ENCODE results near the gene ARHGEF19.

The ARHGEF19 gene

DNA sequence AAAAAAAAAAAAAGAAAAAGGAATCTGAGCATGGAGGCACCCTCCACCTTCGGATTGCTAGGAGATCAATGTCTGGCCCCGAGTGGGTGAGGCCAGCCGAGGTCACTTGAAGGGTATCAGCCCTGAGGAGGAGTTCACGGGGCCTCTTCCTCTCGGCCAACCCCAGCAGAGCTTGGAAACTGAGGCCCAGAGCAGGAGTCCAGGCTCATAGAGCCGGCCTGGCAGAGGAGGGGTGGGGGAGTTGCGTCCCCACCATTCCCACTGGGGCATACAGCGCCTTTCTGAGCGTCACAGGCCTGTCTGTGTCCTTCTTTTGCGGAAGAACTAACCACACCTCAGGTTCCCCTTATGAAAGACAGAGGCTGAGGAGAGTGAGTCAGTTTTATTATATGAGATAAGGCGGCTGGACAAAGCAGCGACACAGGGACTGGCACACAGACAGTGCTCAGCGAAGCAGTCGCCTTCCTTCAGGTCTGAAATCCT is 39.4 kb downstream of the ARHGEF19 start:
- TF ChIP-seq, protein P1, sequence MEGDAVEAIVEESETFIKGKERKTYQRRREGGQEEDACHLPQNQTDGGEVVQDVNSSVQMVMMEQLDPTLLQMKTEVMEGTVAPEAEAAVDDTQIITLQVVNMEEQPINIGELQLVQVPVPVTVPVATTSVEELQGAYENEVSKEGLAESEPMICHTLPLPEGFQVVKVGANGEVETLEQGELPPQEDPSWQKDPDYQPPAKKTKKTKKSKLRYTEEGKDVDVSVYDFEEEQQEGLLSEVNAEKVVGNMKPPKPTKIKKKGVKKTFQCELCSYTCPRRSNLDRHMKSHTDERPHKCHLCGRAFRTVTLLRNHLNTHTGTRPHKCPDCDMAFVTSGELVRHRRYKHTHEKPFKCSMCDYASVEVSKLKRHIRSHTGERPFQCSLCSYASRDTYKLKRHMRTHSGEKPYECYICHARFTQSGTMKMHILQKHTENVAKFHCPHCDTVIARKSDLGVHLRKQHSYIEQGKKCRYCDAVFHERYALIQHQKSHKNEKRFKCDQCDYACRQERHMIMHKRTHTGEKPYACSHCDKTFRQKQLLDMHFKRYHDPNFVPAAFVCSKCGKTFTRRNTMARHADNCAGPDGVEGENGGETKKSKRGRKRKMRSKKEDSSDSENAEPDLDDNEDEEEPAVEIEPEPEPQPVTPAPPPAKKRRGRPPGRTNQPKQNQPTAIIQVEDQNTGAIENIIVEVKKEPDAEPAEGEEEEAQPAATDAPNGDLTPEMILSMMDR (IDR thresholded peaks at IDR 0.05; ENCODE audit: poor library complexity, severe bottlenecking), result no peak
- no peaks in the 10 kb centered on the region for H3K27me3 ChIP-seq (ENCODE audit: insufficient read depth, poor library complexity, severe bottlenecking)
- H3K9me3 ChIP-seq (ENCODE audit: severe bottlenecking), result no peaks in the 10 kb centered on the region
- H3K4me1 ChIP-seq (ENCODE audit: insufficient read depth, poor library complexity, severe bottlenecking), result peaks cover 51% of the 10 kb centered on the region
- H3K27ac ChIP-seq (ENCODE audit: poor library complexity, severe bottlenecking), result peak overlapping the region; percentile 98
- H3K36me3 ChIP-seq (ENCODE audit: low read depth), result no peaks in the 10 kb centered on the region
- ATAC-seq (ENCODE audit: low read depth) (peak; percentile 60), DNase-seq (ENCODE audit: low spot score) (no peak)
- H3K4me3 ChIP-seq (ENCODE audit: severe bottlenecking), result no peak overlapping the region

DNA sequence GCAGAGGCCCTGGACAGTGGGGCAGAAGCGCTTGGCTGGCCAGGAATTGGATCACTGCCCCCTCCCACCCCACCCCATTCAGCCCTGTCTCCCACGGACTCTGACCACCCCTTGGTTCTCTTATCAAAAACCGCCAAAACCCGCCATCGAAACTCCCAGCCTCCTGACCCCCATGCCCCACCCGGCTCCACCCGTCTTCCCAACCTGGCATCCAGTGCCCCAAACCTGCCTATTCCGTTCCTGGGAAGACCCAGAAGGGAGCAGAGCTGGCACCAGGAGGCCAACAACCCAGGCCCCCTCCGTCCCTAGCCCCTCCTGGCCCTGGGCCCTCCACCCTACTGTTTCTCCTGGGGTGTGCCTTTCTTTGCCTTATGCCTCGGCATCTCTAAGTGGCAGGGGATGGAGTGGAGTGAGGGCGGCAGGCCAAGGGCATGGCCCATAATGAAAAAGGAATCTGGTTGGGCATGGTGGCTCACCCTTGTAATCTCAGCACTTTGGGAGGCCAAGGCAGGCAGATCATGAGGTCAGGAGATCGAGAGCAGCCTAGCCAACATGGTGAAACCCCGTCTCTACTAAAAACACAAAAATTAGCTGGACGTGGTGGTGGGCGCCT is 40.1 kb downstream of the ARHGEF19 start:
- no peak for ATAC-seq (ENCODE audit: low read depth)
- no peak overlapping the region for H3K4me3 ChIP-seq (ENCODE audit: severe bottlenecking)
- no peak for DNase-seq (ENCODE audit: low spot score)
- no peaks in the 10 kb centered on the region for H3K36me3 ChIP-seq (ENCODE audit: low read depth)
- H3K9me3 ChIP-seq (ENCODE audit: severe bottlenecking), result no peaks in the 10 kb centered on the region
- H3K27ac ChIP-seq (ENCODE audit: poor library complexity, severe bottlenecking), result peak overlapping the region; percentile 98
- H3K4me1 ChIP-seq (ENCODE audit: insufficient read depth, poor library complexity, severe bottlenecking), result peaks cover 51% of the 10 kb centered on the region
- H3K27me3 ChIP-seq (ENCODE audit: insufficient read depth, poor library complexity, severe bottlenecking), result no peaks in the 10 kb centered on the region
- TF ChIP-seq, protein P1 (IDR thresholded peaks at IDR 0.05; ENCODE audit: poor library complexity, severe bottlenecking), result no peak

DNA sequence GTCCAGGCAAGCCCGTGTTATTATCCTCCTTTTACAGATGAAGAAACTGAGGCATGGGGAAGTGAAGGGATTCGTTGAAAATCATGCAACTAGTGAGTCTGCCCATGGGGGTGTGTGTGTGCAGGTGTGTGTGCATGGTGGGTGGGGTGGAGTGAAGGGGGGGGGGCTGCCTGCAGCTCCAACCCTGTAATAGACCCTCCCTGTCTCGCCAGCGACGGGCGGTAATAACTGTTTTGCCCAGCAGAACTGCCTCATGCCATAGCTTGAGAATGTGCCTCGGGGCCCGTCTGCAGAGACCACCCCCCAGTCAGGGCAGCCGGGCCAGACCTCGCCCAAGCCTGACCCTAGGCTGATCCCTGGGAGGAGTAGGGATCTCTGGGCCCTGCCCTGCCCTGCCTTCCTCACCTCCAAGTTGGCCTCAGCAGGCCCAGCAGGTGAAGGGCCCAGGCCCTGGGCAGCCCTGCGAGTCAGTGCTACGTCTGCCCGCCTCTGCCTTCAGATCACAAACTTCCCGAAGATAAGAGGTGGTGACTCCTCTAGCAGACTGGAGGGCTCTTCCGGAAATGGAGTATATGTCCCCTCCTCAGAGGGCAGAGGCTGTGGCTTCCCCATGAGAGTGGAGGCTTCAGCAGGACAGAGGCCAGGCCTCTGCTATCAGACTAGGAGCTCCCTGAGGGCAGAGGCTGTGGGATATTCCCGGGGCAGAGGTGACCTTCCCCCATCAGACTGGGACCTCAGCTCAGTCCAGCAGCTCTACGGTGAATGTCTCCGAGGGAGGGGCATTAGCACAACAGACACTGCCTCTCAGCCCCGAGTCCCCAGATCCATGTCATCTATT is 40.9 kb downstream of the ARHGEF19 start:
- peaks cover 48% of the 10 kb centered on the region for H3K4me1 ChIP-seq (ENCODE audit: insufficient read depth, poor library complexity, severe bottlenecking)
- TF ChIP-seq, protein P1 (IDR thresholded peaks at IDR 0.05; ENCODE audit: poor library complexity, severe bottlenecking), result no peak
- H3K27ac ChIP-seq (ENCODE audit: poor library complexity, severe bottlenecking), result peak overlapping the region; percentile 98
- no peak for DNase-seq (ENCODE audit: low spot score)
- H3K4me3 ChIP-seq (ENCODE audit: severe bottlenecking), result no peak overlapping the region
- no peak for ATAC-seq (ENCODE audit: low read depth)
- H3K27me3 ChIP-seq (ENCODE audit: insufficient read depth, poor library complexity, severe bottlenecking), result no peaks in the 10 kb centered on the region
- no peaks in the 10 kb centered on the region for H3K36me3 ChIP-seq (ENCODE audit: low read depth)
- H3K9me3 ChIP-seq (ENCODE audit: severe bottlenecking), result no peaks in the 10 kb centered on the region

DNA sequence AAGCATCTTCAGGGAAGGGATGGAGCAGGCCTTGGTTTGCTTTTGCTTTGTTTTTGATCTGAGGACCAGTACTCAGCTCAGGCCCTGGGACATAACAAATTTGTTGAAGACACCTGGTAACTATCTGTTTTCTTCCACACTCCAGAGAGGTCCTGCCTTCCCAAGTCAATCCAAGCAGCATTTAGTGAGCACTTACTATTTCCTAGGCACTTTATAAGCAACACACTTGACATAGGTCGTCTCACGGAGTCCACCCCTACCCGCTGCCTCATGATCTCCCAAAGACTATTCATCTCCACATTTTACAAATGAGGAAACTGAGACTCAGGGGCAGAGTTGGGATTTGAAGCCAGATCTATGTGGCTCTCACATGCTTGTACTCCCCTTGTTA is 42.2 kb downstream of the ARHGEF19 start:
- no peak for ATAC-seq (ENCODE audit: low read depth)
- Histone ChIP-seq H3K4me1 (ENCODE audit: insufficient read depth, poor library complexity, severe bottlenecking) (peaks cover 39% of the 10 kb centered on the region), H3K27ac (ENCODE audit: poor library complexity, severe bottlenecking) (no peak overlapping the region), H3K9me3 (ENCODE audit: severe bottlenecking) (no peaks in the 10 kb centered on the region), H3K27me3 (ENCODE audit: insufficient read depth, poor library complexity, severe bottlenecking) (no peaks in the 10 kb centered on the region), H3K36me3 (ENCODE audit: low read depth) (no peaks in the 10 kb centered on the region), H3K4me3 (ENCODE audit: severe bottlenecking) (no peak overlapping the region)
- TF ChIP-seq, protein P1 (IDR thresholded peaks at IDR 0.05; ENCODE audit: poor library complexity, severe bottlenecking), result no peak
- no peak for DNase-seq (ENCODE audit: low spot score)
